Adipose tissue (tissue), 3 donors: Measurements from ENCODE around the gene CPNE2. TPM values are rescaled to one million over a fixed set of nuclear protein-coding genes. Genes with fewer than 3 reads are reported as not detected.

Experiments used
- H3K27ac ChIP-seq: one replicate; pipeline ENCODE4 v1.5.1; 2013; ENCODE audit warnings: low read depth, low read length
- WGBS, 3 donors: extraction: QIAGEN DNeasy Blood & Tissue Kit; methylation state at CpG; one replicate each; pipeline ENCODE4 v1.1.7; 2013; 5-methylcytosine and 5-hydroxymethylcytosine counted together
- polyA plus RNA-seq, 3 donors: library from polyadenylated mRNA; stranded (reverse); fragments of 200-250 nt; gene quantifications; one replicate each; pipeline ENCODE4 v1.2.3, GENCODE V29; 2013
- donor health status: healthy with polysubstance abuse.
- donor health status: Bipolar disorder and iron deficiency.
- donor health status: healthy.

Gene CPNE2
- polyA plus RNA-seq, 3 donors, result 10.1 to 45.8 (median 41.9) TPM

- WGBS, 3 donors, result 67 to 82% (median 71%) methylated on average over 10 of the region's 10 CpGs
- H3K27ac ChIP-seq, result no peak overlapping the region
Measured at GRCh38 chr16:57112403-57113041, 20.1 kb downstream of the CPNE2 start.

GRCh38 chr16:57113042-57113453 lies 20.7 kb downstream of the CPNE2 start:
- WGBS, 3 donors, result 89 to 91% (median 89%) methylated on average over 14 of the region's 14 CpGs
- no peak overlapping the region for H3K27ac ChIP-seq

GRCh38 chr16:57113664-57114063 lies 21.3 kb downstream of the CPNE2 start:
- no peak overlapping the region for H3K27ac ChIP-seq
- 87 to 91% (median 87%) methylated on average over 5 of the region's 5 CpGs for WGBS, 3 donors

- 63 to 76% (median 72%) methylated on average over 10 of the region's 10 CpGs for WGBS, 3 donors
Measured at GRCh38 chr16:57115168-57115513, 22.8 kb downstream of the CPNE2 start.

GRCh38 chr16:57115514-57116182 lies 23.3 kb downstream of the CPNE2 start:
- H3K27ac ChIP-seq, result no peak overlapping the region
- 54 to 72% (median 57%) methylated on average over 24 to 25 of the region's 25 CpGs for WGBS, 3 donors

More at GRCh38 chr16:57115168-57115513, 22.8 kb downstream of the CPNE2 start:
- no peak overlapping the region for H3K27ac ChIP-seq

GRCh38 chr16:57118461-57119084 lies 26.2 kb downstream of the CPNE2 start:
- no peak overlapping the region for H3K27ac ChIP-seq
- 98 to 99% (median 98%) methylated on average over 2 of the region's 2 CpGs for WGBS, 3 donors

GRCh38 chr16:57123216-57123973 lies 31.0 kb downstream of the CPNE2 start:
- H3K27ac ChIP-seq, result no peak overlapping the region
- 74 to 96% (median 75%) methylated on average over 7 of the region's 7 CpGs for WGBS, 3 donors

- WGBS, 3 donors, result 80 to 85% (median 83%) methylated on average over 11 of the region's 11 CpGs
- H3K27ac ChIP-seq, result no peak overlapping the region
Measured at GRCh38 chr16:57123974-57124674, 31.7 kb downstream of the CPNE2 start.

GRCh38 chr16:57125376-57125775 lies 33.0 kb downstream of the CPNE2 start:
- no peak overlapping the region for H3K27ac ChIP-seq
- 89 to 95% (median 93%) methylated on average over 4 of the region's 4 CpGs for WGBS, 3 donors

- 98 to 100% (median 98%) methylated on average over 4 of the region's 4 CpGs for WGBS, 3 donors
- no peak overlapping the region for H3K27ac ChIP-seq
Measured at GRCh38 chr16:57125969-57126368, 33.6 kb downstream of the CPNE2 start.

GRCh38 chr16:57126411-57126810 lies 34.0 kb downstream of the CPNE2 start:
- WGBS, 3 donors, result 74 to 93% (median 80%) methylated on average over 4 of the region's 4 CpGs
- no peak overlapping the region for H3K27ac ChIP-seq

GRCh38 chr16:57127037-57127763 lies 34.8 kb downstream of the CPNE2 start:
- 89 to 97% (median 96%) methylated on average over 5 of the region's 5 CpGs for WGBS, 3 donors
- no peak overlapping the region for H3K27ac ChIP-seq

GRCh38 chr16:57127836-57128235 lies 35.5 kb downstream of the CPNE2 start:
- 89 to 96% (median 94%) methylated on average over 7 of the region's 7 CpGs for WGBS, 3 donors
- H3K27ac ChIP-seq, result no peak overlapping the region

GRCh38 chr16:57128771-57129389 lies 36.5 kb downstream of the CPNE2 start:
- no peak overlapping the region for H3K27ac ChIP-seq
- WGBS, 3 donors, result 75 to 85% (median 77%) methylated on average over 11 of the region's 11 CpGs

- H3K27ac ChIP-seq, result no peak overlapping the region
- 94 to 98% (median 95%) methylated on average over 6 of the region's 6 CpGs for WGBS, 3 donors
Measured at GRCh38 chr16:57130950-57131321, 38.6 kb downstream of the CPNE2 start.

GRCh38 chr16:57131351-57131970 lies 39.1 kb downstream of the CPNE2 start:
- H3K27ac ChIP-seq, result no peak overlapping the region
- whole genome bisulfite sequencing, 3 donors, result 79 to 88% (median 86%) methylated on average over 17 of the region's 17 CpGs

- no peak overlapping the region for H3K27ac ChIP-seq
- WGBS, 3 donors, result 93 to 100% (median 100%) methylated on average over 1 of the region's 1 CpG
Measured at GRCh38 chr16:57132470-57132869, 40.1 kb downstream of the CPNE2 start.
